CD1c-positive myeloid dendritic cell (primary cell): Measurements from ENCODE around the gene FTCD.
"Not testable (repeated sequence)": the region's sequence is repeated elsewhere in the genome, so short reads cannot be mapped to it uniquely, and the experiment has no call there.

Experiments used
- DNase-seq: peaks from one replicate; pipeline ENCODE4 v3.0.0-alpha.2; 2016; ENCODE audit errors: extremely low spot score

Gene FTCD, protein sequence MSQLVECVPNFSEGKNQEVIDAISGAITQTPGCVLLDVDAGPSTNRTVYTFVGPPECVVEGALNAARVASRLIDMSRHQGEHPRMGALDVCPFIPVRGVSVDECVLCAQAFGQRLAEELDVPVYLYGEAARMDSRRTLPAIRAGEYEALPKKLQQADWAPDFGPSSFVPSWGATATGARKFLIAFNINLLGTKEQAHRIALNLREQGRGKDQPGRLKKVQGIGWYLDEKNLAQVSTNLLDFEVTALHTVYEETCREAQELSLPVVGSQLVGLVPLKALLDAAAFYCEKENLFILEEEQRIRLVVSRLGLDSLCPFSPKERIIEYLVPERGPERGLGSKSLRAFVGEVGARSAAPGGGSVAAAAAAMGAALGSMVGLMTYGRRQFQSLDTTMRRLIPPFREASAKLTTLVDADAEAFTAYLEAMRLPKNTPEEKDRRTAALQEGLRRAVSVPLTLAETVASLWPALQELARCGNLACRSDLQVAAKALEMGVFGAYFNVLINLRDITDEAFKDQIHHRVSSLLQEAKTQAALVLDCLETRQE

GRCh38 chr21:46155514-46156377, at the start of gene FTCD:
TSS of gene FTCD (minus strand) at chr21:46155579. CDS start at chr21:46155523, 56 bp downstream.
- no peak for DNase-seq

DNA sequence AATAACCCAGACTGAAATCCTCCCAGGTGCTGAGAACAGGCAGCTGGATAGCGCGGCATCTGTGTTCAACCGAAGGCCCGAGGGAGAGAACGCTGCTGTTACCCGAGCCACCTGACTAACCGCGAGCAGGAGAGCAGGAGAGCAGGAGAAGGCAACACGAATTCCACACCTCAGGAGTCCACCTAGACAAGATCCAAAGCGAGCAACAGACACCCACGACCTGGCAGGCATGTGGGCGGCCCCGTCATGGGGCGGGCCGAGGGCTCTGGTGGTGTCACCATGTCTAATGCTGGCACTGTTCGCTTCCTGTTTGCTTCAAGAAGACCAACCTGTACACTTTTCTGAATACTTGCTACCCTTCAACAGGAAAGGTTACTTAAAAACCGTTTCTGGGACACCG, 49.8 kb upstream of the FTCD start:
- DNase-seq: no peak

GRCh38 chr21:46203203-46203600, 47.8 kb upstream of the FTCD start:
- no peak for DNase-seq

- no peak for DNase-seq
Measured at GRCh38 chr21:46202592-46203202, 47.3 kb upstream of the FTCD start.

GRCh38 chr21:46200877-46201803, 45.8 kb upstream of the FTCD start:
- not testable (repeated sequence) for DNase-seq

GRCh38 chr21:46199436-46200373, 44.3 kb upstream of the FTCD start:
- DNase-seq: no peak

GRCh38 chr21:46196733-46197132, 41.4 kb upstream of the FTCD start:
- DNase-seq: no peak

GRCh38 chr21:46195595-46196195, 40.3 kb upstream of the FTCD start:
- DNase-seq: no peak

DNA sequence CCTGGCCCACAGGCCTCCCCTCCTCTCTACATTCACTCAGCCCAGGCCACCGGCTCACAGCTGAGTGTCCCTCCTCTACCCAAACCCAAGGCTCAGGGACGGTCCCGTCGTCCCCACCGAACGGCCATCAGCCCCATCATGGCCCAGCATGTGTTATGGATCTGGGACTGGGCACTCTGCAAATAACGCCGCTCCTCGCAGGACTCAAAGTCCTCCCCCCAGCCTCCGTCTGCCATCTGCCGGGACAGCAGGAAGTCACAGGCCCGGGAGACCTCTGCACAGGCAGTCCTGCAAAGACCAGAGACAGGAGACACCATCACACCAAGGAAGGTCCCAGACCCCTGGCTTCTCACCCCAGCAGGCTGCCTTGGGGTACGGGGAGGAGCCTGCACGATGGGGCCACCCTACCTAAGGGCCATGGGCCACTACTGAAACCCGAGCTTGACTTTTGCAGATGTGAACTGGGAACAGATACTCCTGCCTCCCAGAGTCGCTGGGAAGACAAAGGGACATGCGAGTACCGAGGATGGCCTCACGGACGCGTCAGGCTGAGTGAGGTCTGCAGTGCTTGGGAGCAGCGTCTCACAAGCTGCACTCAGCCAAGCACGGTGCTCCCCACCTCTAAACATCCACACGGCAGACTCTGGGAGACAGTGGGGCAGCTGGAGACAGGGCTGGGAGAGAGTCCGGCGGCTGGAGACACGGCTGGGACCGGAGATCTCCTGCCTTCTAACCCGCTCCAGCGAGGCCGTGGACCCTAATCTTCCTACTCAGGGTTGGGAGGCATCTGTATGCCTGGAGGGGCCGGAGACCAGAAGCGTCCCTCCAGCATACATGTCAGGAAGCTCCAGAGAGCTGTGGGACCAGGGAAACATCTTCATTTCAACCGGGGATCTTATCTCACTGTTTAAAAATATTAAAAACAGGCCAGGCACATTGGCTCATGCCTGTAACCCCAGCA, 39.3 kb upstream of the FTCD start:
- no peak for DNase-seq

- no peak for DNase-seq
Measured at GRCh38 chr21:46193829-46194373, 38.5 kb upstream of the FTCD start.

DNA sequence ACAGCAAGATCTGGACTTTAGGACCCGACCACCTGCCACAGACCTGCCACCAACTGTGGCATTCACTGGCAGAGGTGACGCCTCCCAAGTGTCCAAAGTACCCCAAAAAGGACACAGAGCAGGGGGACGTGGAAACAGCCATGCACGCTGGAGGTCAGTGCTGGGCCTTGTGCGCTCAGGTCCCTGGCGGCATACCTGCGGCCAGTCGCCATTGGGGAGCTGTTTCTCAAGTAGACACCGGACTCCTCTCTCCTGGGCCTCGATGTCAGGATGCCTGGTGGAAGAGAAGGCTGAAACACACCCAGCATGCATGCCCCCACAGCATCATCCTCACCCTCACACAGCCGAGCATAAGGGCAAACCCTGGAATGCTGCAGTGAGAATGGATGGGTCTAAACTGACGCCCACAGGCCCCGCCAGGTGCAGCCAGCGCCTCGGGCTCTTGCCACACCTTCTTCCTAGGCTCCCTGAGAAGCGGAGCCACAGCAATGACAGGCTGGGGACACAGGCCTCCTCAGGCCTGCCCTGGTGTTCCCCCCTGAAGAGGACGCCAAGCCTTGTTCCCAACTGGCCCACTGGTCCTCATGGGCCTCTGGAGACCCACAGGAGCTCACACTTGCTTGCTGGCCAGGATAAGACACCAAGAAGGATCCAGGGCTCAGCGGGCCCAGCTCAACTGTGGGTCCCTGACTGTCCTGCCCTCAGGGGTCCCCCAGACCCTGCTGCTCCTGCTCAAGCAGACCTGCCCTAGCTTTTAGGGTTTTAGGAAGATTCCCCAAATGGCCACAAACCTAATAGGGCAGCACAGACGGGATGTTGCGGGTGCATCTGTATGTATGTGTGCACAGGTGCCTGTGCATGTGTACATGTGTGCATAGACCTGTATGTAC, 36.6 kb upstream of the FTCD start:
- no peak for DNase-seq

GRCh38 chr21:46191257-46191685, 35.9 kb upstream of the FTCD start:
- DNase-seq: no peak

GRCh38 chr21:46190491-46191131, 35.2 kb upstream of the FTCD start:
- no peak for DNase-seq

DNA sequence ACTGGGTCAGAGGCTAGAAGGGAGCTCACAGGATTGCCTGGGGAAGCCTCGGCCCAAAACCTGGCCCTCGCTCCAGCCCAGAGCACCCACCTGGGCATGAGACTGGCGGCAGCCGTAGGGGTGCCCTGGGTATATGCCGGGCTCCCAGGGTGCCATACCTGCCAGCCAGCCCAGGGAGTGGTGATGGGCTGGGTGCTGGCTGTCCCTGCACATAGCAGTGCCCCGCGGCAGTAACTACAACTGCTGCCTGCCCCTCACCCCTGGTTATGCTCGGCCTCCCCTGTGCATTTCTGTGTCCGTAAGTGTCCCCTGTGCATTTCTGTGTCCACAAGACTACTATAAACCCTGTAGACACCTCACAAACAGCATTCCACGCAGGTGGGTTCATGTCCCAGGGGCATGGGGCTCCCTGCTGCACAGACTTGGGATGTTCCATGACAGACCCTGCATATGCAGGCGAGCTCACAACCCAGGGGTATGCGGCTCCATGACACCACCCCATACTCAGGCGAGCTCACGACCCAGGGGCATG, 34.6 kb upstream of the FTCD start:
- no peak for DNase-seq

- no peak for DNase-seq
Measured at GRCh38 chr21:46189213-46189958, 34.0 kb upstream of the FTCD start.
